ENCODE data around the gene TSGA10IP.

DNA sequence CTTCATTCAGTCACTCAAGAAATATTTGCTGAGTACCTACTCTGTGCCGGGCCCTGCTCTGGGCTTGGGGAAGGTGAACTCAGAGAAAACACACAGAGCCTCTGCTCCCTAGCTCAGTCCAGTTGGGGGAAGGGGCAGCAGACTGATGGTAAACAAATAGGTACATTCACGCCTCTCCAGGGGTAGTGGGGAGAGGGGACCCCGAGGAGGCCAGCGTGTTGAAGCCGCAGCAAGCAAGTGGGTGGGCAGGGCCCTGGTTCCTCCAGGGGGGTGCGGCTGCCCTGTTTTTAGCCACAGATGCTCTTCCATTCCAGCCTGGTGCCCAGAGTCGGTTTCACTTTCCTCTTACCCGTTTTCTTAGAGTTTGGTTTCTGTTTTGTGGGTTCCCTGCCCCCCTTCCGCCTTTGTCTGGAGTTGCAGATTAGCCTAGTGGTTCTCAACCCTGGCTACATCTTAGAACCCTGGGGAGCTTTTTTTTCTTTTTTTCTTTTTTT, 17.3 kb upstream of the TSGA10IP start:
- TF ChIP-seq, protein P1, sequence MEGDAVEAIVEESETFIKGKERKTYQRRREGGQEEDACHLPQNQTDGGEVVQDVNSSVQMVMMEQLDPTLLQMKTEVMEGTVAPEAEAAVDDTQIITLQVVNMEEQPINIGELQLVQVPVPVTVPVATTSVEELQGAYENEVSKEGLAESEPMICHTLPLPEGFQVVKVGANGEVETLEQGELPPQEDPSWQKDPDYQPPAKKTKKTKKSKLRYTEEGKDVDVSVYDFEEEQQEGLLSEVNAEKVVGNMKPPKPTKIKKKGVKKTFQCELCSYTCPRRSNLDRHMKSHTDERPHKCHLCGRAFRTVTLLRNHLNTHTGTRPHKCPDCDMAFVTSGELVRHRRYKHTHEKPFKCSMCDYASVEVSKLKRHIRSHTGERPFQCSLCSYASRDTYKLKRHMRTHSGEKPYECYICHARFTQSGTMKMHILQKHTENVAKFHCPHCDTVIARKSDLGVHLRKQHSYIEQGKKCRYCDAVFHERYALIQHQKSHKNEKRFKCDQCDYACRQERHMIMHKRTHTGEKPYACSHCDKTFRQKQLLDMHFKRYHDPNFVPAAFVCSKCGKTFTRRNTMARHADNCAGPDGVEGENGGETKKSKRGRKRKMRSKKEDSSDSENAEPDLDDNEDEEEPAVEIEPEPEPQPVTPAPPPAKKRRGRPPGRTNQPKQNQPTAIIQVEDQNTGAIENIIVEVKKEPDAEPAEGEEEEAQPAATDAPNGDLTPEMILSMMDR (conservative IDR thresholded peaks at IDR 0.05; ENCODE audit: low read length), result no peak
- TF ChIP-seq EZH2phosphoT487 (IDR thresholded peaks at IDR 0.05; ENCODE audit: borderline replicate concordance, low read depth, low read length), result no peak
